Endometrial microvascular endothelial cells (primary cell): ENCODE data around the gene SMC1B. TPM values are rescaled to one million over a fixed set of nuclear protein-coding genes. Genes with fewer than 3 reads are reported as not detected.
"Not testable (repeated sequence)": the region's sequence is repeated elsewhere in the genome, so short reads cannot be mapped to it uniquely, and the experiment has no call there.

Experiments
- in situ Hi-C: cut with HindIII; loops from 2 replicates; pipeline ENCODE4 v1.10.0; 2017; ENCODE audit warnings: low sequenced_read_pairs, low pct_unique_long_range_greater_than_20kb; ENCODE audit errors: inconsistent ontology term
- total RNA-seq: library from RNA; depleted of rRNA; stranded (reverse); fragments of >200 nt; gene quantifications from one replicate; pipeline ENCODE4 v1.2.3, GENCODE V29; 2015; ENCODE audit errors: inconsistent ontology term

Gene SMC1B, protein sequence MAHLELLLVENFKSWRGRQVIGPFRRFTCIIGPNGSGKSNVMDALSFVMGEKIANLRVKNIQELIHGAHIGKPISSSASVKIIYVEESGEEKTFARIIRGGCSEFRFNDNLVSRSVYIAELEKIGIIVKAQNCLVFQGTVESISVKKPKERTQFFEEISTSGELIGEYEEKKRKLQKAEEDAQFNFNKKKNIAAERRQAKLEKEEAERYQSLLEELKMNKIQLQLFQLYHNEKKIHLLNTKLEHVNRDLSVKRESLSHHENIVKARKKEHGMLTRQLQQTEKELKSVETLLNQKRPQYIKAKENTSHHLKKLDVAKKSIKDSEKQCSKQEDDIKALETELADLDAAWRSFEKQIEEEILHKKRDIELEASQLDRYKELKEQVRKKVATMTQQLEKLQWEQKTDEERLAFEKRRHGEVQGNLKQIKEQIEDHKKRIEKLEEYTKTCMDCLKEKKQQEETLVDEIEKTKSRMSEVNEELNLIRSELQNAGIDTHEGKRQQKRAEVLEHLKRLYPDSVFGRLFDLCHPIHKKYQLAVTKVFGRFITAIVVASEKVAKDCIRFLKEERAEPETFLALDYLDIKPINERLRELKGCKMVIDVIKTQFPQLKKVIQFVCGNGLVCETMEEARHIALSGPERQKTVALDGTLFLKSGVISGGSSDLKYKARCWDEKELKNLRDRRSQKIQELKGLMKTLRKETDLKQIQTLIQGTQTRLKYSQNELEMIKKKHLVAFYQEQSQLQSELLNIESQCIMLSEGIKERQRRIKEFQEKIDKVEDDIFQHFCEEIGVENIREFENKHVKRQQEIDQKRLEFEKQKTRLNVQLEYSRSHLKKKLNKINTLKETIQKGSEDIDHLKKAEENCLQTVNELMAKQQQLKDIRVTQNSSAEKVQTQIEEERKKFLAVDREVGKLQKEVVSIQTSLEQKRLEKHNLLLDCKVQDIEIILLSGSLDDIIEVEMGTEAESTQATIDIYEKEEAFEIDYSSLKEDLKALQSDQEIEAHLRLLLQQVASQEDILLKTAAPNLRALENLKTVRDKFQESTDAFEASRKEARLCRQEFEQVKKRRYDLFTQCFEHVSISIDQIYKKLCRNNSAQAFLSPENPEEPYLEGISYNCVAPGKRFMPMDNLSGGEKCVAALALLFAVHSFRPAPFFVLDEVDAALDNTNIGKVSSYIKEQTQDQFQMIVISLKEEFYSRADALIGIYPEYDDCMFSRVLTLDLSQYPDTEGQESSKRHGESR
- not detected for total RNA-seq

DNA sequence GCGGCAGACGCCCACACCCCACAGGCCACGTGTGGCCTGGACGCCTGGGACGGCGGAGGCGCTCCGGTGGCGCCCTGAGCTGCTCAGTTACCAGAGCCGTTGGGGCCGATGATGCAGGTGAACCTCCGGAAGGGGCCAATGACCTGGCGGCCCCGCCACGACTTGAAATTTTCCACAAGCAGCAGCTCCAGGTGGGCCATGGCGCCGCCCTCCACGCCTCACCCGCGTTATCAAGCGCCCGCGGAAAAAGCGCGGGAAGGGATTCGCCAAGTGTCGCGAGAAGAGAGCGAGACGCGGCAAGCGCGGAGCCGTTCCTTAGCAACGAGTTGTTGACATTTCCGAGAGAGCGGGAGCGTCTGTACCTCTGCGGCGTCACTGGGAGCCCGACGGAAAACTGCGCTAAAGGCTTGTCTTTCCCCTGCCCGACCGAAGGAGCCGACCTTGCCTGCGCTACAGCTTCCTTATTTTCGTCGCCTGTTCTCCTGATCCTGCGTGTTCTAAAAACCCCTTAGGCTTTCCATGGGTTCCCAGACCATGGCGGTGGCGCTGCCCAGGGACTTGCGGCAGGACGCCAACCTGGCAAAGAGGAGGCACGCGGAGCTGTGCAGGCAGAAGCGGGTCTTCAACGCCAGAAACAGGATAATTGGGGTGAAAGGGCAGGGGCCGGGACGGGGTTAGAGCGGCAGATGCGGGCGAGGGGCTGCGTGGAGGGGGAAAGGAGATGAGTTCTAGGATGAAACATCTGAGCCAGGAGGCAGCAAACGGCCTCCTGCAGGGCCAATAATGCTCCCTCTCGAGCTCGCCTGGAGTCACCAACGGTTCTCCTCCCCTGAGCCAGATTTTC is at the start of gene SMC1B, which contains the start of gene RIBC2:
Gene SMC1B, minus strand, starts transcription at position 232 of the 844 bp plus-strand sequence. Its CDS starts 32 bp downstream, at position 200.
Gene RIBC2, plus strand, starts transcription at position 326 of the 844 bp plus-strand sequence. Its CDS starts 194 bp downstream, at position 520.
- in situ Hi-C loops, result no loop called here

DNA sequence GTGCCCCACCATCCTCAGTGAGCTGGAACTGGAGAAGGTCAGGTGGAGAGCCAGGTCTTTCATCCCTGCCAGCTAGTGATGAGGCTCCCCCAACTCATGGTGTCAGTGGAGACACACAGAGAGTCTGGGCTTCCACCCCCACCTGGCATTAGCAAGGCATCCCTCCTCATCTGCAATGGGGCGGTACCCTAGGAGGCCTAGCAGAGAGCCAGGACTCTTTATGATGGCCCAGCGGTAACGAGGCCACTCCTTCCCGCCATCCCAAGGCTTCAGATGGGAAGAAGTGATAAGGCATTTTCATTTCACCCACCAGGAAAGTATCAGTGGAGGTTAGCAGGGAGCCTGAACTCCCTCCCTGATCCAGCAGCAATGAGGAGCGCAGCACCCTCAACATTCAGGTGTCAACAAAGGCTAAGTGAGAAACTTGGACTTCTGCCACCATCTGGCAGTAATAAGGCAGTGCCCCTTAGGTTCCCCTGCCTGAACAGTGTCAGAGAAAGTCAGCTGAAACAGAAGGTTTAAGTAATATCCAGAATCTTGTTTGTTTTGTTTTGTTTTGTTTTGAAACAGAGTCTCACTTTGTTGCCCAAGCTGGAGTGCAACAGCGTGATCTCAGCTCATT is 48.7 kb upstream of the SMC1B start:
- in situ Hi-C loops, result no loop called here

DNA sequence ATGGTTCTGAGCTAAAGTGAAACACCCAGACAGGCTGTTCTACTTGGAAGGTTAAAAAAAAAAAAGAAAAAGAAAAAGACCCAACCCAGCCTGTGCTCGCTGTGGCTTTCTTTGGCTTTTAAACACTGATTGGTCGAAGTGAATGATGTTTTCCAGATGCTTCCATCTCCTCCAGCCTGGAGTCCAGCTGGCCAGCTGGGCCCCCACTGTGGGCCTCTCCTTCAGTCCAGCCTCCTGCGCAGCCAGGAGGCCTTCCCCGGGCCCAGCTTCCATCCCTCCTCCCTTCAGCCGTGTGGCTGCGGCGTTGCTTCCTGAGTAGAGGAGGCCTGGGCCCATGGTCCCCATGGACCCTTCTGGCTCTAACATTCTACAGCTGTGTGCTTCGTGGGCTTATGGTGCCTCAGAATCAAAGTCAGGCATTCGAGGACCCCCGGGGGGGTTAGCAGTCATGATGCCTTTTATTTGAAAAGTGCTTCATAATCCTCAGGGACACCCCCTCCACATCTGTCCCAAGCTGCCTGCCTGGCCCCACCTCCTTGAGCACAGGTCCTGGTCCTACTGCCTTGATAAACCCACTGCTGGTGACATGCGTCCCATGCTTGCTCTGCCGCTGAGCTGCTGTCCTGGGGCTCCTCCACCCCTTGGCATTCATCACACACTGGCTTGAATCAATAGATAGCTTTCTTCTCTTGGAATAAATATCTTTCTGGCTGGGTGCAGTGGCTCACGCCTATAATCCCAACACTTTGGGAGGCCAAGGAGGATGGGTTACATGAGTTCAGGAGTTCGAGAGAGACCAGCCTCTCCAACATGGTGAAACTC is 47.1 kb upstream of the SMC1B start:
- in situ Hi-C loops, result no loop called here

DNA sequence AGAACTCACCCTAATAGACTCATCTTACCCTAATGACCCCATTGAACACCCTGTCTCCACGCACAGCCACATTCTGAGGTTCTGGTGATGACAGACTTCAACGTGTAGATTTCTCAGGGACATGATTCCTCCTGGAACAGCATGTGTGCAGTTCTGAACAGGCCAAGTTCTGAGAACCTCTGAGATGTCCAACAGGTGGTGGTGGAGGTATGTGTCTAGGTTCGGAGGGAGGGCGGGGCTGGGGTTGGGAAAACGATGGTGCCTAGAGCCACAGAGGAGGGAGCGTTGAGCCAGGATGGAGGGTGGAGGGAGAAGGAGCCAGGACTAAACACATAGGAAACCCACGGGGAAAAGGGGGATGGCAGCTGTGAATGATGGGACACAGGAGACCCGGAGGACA is 45.8 kb upstream of the SMC1B start:
- in situ Hi-C loops, result no loop called here

DNA sequence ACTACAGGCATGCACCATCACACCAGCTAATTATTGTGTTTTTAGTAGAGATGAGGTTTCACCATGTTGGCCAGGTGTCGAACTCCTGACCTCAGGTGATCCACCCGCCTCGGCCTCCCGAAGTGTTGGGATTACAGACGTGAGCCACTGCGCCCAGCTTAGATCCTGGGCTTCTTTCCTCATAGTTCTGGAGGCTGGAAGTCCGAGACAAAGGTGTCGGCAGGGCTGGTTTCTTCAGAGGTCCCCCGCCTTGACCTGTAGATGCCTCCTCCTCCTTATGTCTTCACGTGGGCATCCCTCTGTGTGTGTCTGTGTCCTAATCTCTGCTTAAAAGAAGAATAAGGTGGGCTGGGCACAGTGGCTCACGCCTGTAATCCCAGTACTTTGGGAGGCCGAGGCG is 45.1 kb upstream of the SMC1B start:
- in situ Hi-C loops, result no loop called here

DNA sequence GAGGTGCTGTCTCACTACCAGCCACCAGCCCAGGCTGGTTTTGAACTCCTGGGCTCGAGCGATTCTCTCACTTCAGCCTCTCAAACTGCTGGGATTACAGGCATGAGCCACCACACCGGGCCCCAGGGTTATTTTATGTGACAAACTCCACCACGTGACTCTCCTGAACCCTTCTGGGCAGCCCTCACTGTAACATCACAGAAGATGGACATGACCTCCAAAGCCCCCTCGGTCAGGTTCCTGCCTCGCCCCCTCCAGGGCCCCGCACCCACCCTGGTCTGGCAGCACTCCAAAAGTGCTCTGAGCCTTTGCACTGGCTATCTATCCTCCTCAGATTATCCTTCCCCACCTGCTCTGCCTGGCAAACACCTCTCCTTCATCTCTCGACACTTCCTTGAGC is 43.4 kb upstream of the SMC1B start:
- in situ Hi-C loops, result no loop called here

DNA sequence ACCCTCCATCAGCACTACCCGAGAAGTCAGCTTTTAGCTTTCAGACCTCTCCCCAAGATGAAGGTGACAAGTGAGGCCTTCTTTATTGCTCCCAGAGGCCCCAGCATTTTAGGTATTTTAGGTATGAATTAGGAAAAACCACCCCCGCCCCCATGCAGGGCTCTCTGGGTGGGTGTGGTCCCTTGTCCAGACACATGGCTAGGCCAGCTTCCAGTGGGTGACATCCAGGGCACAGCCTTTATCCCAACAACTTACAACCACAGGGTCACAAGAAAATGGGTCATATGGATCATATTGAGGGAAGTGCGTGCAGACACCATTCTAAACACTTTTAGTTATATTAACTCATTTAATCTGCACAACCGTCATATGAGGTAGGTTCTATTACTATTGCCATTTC is 42.2 kb upstream of the SMC1B start:
- in situ Hi-C loops, result no loop called here

DNA sequence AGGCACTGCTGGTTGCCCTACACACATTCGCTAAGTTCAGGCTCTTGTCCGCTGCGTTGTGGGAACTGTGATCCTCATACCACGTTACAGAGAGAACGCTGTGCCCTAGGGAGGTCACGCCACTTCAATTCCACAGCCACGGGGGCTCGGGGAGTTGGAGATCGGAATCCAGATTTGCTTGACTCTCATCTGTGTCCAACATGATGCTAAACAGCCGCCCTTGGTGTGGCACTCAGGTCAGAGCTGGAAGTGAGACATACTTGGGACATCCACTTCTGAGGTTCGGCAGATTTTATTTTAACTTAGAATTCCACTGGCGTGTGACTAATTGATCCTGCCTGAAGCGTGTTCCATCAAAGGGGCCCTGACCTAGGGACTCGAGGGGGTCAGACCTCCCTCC is 41.8 kb upstream of the SMC1B start:
- in situ Hi-C loops, result no loop called here

DNA sequence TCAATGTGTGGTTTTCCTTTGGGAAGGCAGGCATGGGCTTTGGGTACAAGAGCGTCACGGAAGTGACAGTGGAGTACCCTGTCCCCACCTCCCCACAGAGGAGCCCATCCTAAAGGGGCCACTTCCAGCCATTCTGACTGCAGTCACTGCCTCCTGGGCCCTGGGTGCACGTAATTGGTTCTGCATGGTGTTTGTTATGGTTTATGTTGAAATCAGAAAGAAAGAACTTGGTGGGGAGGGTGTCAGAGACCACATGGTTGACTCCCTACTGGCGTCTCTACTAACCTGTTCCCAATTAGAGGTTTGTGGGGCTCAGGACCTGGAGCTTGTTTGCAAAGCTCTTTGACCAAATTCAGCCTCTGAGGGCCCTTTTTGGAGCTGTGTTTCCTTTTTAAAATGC is 40.9 kb upstream of the SMC1B start:
- in situ Hi-C loops, result no loop called here

DNA sequence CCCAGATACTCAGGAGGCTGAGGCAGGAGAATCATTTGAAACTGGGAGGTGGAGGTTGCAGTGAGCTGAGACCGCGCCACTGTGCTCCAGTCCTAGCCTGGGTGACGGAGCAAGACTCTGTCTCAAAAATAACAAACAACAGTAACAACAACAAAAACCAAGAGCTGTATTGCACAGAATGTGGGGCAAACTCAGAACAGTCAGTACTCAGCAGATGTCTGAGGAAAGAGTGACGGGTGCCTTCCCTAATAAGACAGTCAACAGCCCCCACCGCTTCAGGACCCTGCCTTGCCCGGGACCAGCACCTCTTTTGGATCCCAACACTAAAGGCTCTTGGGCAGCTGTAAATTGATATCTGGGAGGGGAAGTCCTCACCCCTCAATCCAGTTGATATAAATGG is 40.4 kb upstream of the SMC1B start:
- in situ Hi-C loops, result no loop called here

DNA sequence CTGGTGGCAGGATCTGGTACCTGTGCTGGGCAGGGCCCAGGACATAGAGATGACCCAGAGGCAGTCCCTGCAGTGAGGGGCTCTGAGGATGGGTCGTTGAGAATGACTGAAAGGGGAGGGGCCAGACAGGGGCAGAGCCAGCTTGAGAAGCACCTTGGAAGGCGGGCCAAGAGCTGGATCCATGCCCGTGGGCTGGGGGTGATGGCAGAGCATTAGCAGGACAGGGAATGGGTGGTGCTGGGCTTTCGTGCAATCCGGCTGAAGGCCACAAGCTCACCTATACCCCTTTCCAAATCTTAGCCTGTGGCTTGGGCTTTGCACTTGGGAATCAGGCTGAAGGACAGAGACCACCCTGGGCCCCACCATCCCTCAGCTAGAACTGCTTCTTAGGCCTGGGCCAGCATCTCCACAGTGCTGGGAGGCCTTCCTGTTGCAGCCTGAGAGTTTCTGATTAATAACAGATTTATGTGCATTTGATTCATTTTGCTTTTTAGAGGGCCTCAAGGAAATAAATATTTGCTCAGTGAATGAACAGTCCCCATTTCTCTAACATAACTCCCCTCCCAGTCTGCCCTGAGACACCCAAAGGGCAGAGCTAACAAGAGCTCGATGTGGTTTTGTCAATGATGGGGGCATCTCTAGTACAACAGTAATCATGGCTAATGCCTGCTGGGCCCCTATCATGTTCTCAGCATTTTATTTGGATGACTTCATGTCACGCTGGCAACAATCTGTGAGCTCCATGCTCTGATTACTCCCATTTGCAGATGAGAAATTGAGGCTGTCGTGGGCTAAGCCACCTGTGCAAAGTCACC is 39.4 kb upstream of the SMC1B start:
- in situ Hi-C loops, result no loop called here

DNA sequence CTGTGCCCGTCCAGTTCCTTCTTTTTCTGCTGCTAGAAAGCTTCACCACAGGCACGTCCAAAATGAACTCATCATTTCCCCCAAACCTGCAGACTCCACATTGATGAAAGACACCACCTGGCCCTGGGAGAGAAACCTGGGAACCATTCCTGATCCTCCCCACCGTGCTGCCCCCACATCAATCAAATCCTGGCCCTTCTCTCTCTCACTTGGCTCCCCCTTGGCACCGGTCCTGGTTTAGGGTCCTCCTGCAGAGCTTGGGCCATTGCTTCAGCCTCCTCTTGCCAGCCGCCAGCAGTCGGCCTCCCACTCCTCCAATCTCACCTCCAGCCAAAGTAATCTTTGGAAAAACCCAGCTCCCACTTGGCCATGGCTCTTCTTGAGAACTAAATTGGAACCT is 38.6 kb upstream of the SMC1B start:
- in situ Hi-C loops, result no loop called here

DNA sequence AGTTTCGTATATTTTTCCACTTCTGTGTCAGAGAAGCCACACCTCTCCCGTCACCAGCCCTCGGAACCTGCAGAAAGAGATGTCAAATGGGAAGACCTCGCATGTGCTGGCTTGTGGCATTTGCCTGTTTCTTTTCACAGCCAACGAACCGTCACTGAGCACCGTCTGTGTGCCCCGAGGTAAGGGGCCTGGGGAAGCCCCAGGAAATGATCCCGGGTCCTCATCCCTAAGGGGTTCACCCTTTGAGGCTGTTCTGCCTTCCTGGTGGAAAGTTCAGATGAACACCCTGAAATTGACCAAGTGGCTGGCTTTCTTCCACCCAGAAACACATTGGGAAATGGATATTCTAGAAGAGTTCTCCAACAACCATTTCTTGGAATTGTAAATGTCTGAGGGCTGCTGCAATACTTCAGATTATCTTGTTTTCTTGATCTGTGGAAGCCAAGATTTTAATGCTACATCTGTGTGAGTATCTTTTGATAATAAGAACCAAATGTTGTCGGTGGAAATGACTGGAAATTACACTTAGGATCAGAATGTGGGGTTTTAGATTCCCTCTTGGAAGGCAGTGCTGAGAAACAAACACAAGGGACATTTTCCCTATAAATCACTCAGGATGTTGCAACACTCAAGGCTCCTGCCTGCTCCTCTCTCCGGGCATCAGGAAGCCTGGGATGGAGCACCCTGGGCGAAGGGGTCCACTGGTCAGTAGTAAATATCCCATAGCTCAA is 37.7 kb upstream of the SMC1B start:
- in situ Hi-C loops, result no loop called here

DNA sequence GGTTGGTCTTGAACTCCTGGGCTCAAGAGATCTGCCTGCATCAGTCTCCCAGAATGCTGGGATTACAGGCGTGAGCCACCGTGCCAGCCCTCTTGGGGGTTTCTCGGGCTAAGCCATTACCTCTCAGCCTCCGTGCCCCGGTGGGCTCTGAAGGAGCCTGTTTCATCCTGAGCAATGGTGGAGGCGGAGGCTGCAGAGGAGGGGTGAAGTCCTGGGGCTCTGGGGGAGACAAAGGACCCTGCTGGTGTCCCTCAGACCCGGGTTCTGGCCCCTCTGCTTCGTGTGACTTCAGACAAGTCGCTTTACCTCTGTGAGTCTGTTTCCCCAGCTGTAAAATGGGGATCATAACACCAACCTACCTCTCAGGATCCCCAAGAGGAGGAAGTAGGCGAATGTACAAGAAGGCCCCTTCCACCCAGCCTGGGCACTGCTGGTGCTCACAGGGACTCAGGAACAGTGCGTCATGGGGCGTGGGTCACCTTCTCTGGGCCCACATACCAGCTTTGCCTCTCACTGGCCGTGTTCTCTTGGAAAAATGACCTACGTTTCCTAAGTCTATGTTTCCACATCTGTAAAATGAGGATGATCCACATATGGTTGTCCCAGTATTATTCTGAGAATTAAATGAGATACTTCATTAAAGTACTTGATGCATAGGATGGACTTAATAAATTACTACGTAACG is 36.8 kb upstream of the SMC1B start:
- in situ Hi-C loops, result no loop called here

DNA sequence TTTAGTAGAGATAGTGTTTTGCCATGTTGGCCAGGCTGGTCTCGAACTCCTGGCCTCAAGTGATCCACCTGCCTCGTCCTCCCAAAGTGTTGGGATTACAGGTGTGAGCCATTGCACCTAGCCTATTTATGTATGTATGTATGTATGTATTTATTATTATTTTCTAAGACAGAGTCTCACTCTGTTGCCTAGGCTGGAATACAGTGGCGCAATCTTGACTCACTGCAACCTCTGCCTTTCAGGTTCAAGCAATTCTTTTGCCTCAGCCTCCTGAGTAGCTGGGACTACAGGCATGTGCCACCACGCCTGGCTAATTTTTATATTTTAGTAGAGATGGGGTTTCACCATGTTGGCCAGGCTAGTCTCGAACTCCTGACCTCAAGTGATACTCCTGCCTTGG is 36.0 kb upstream of the SMC1B start:
- in situ Hi-C loops, result not testable (repeated sequence)
